Retina (tissue), 1 donor: ENCODE results near the gene MYO1D.
"Not testable (repeated sequence)": the region's sequence is repeated elsewhere in the genome, so short reads cannot be mapped to it uniquely, and the experiment has no call there.

Experiments used
- DNase-seq: peaks from one replicate; pipeline ENCODE4 v3.0.0-alpha.2; 2016

MYO1D gene

GRCh38 chr17:32658470-32659418 lies 218.2 kb downstream of the MYO1D start:
- DNase-seq, result no peak

GRCh38 chr17:32656886-32657285 lies 220.0 kb downstream of the MYO1D start:
- DNase-seq, result no peak

GRCh38 chr17:32654324-32654723 lies 222.6 kb downstream of the MYO1D start:
- no peak for DNase-seq

GRCh38 chr17:32651084-32651483 lies 225.8 kb downstream of the MYO1D start:
- no peak for DNase-seq

- no peak for DNase-seq
These were observed 228.5 kb downstream of the MYO1D start for GRCh38 chr17:32648450-32648849.

GRCh38 chr17:32646941-32647340 lies 230.0 kb downstream of the MYO1D start:
- no peak for DNase-seq

- not testable (repeated sequence) for DNase-seq
These were observed 235.4 kb downstream of the MYO1D start for GRCh38 chr17:32641514-32641913.

GRCh38 chr17:32636598-32637218 lies 240.2 kb downstream of the MYO1D start:
- no peak for DNase-seq

- DNase-seq, result no peak
These were observed 242.8 kb downstream of the MYO1D start for GRCh38 chr17:32634167-32634566.

GRCh38 chr17:32631341-32632096 lies 245.4 kb downstream of the MYO1D start:
- no peak for DNase-seq

GRCh38 chr17:32629563-32630190 lies 247.2 kb downstream of the MYO1D start:
- no peak for DNase-seq

- DNase-seq, result no peak
These were observed 248.5 kb downstream of the MYO1D start for GRCh38 chr17:32628271-32629044.

- DNase-seq, result peak; percentile 73
These were observed 249.5 kb downstream of the MYO1D start for GRCh38 chr17:32627239-32627996.

- DNase-seq, result peak; percentile 44
These were observed 250.5 kb downstream of the MYO1D start for GRCh38 chr17:32626379-32626791.

- DNase-seq, result peak; percentile 34
These were observed 251.0 kb downstream of the MYO1D start for GRCh38 chr17:32625971-32626370.

- no peak for DNase-seq
These were observed 253.7 kb downstream of the MYO1D start for GRCh38 chr17:32623196-32623595.

GRCh38 chr17:32622540-32622939 lies 254.4 kb downstream of the MYO1D start:
- no peak for DNase-seq

- no peak for DNase-seq
These were observed 255.2 kb downstream of the MYO1D start for GRCh38 chr17:32621612-32622312.

- DNase-seq, result no peak
These were observed 261.6 kb downstream of the MYO1D start for GRCh38 chr17:32615326-32615725.

- no peak for DNase-seq
These were observed 266.0 kb downstream of the MYO1D start for GRCh38 chr17:32610943-32611342.
